GM21619 (cell line): ENCODE results near the gene CDHR4.
"Not testable (repeated sequence)": the region's sequence is repeated elsewhere in the genome, so short reads cannot be mapped to it uniquely, and the experiment has no call there.

Source experiments
- ATAC-seq: cut with Tn5 transposase; IDR thresholded peaks from one replicate; pipeline ENCODE4 v1.9.1; 2021; ENCODE audit not compliant: unreplicated experiment

CDHR4 gene, protein sequence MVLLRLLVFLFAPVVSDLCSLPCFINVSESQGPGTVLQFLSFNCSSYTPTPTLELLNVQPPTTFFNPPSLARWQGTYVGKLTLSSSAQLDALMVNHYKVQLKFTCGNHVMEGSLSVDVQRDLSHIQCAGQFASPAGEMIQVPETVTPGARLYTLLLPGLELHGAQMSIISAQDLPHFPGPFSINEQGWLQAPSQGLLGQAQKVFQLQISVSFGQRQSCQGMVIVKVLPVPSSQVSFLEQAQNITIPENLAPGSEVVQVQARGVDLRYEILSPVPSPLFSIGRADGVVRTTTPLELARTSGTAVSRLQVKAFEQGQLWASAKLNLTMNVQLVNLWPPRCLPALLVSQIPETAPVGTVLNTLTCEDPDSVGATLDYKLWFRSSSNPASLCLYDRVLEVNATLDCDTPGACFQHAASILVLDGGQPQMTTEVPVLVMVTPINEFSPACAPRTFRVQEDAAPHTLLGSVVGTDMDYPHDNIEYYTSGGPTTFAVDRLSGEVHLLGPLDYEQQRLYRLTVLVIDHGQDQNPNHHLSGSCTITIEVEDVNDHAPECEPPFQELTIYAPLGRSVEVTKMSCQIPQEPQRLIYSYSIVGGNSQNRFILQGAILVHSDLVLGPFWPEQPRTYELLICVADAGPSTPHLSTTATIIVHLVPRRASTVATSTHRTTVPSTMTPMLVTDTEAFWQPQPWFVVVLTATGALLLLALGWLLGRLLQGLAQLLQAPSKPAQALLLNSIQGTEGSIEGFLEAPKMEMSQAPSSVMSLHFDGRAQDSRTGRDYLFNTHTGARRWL

DNA sequence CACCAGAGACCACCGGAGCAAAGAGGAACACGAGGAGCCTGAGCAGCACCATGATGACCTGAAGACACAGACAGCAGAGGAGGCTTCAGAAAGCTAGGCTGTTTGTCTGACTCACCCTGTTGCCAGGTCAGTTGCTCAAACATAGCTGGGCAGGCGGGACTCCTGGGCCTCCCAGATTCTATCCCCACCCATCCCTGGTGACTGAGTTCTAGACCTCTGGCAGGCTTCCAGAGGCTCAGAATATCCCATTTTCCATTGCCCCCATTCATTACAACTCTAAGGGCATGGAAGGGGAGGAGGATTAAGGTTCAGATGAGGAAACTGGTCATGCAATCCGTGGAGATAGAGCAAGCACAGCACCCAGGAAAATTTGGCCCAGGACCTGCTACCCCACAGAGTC, at the start of gene CDHR4:
Gene CDHR4 (minus strand): TSS at position 113 of the 400 bp plus-strand sequence. CDS start 61 bp downstream, at position 52.
- ATAC-seq: no peak

- no peak for ATAC-seq
These were observed 46.0 kb upstream of the CDHR4 start for GRCh38 chr3:49845694-49846093.

GRCh38 chr3:49844464-49845183, 45.0 kb upstream of the CDHR4 start:
- ATAC-seq: no peak

DNA sequence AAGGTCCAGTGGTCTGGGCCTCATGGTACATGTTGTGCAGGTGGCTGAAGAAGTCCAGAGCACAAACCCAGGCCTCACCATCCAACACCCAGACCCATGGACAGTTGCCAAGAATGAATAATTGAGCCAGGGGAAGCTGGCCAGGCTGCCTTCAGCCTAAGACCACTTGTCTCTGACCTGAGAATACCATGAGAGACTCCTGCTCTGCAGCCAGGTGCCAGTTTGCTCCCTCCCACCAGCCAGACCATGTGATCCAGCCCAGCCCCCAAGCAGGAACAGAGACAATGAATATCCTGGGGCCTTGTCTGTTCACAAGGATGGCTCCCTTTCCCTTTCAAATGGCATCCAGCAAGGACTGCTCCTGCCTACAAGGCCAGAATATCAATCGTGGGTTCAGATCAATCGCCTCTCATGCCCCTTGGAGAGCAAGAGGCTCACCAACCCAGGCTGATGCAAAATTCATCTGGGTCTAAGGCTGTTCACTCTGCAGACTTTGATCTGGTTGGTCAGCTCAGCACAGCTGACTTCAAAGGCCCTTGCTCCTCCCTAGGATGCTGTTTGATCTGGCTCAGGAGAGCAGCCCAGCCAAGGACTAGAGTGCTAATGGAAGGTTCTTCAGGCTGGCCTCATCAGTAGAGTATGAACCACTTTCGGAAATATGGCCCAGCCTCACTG, 43.3 kb upstream of the CDHR4 start:
- no peak for ATAC-seq

DNA sequence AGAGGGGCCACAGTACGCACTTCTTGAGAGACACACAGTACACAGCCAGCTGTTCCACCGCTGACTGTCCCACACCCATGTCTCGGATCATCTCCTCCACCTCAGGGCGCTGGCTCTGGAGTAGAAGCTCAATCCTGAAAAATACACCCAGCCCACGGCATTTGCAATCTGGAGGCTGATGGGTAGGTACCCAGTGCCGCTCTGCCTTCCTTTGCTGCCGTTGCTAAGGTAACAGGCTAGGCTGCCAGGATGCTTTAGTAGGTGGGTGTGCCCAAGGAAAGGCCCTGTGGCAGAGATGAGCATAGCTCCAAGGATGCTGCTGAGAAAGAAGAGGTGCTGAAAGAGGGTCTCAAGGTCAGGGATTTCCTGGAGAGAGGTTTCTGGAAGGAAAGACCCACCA, 42.1 kb upstream of the CDHR4 start:
- no peak for ATAC-seq

DNA sequence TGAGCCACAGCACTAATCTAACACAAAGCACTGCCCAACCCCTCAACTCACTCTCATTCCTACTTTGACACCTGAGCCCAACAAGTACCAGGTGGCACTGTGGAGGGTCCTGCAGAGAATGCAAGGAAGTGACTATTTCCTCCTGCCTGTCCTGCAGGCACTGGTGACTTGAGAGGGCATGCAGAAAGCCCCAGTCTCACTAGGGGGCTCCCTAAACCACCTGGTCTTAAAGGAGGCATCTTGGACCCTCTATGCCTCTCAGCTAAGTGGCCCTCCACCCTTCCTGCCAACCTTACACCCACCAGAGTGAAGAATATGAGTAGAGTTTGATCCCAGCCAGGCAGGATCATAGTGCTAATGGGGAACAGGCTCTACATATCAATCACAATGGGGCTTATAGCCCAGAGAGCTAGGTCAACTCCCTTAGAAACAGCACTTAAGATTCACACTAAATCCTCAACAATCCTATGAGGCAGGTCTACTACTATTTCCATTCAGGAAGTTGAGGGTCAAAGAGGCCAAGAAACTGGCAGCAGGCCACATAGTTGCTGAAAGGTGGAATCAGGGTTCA, 41.5 kb upstream of the CDHR4 start:
- no peak for ATAC-seq

DNA sequence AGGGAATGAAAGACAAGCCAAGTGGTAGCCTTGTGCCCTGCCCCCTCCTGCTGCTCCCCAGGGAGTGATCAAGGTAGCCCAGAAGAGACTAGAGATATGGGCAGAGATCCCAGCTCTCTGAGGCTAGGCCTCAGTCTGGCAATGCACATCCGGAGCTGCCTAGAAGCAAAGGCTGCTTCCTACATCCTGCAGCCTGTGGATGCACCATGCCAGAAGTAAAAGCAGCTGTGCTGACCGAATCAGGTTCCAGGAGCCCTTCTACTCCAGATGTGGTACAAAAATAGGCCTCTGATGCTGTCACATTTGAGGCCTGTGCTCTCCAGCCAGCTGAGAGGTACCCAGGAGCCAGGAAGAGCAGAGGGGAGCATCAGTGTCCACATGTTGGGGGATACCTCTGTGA, 40.7 kb upstream of the CDHR4 start:
- no peak for ATAC-seq

GRCh38 chr3:49839193-49839809, 39.6 kb upstream of the CDHR4 start:
- ATAC-seq: no peak

DNA sequence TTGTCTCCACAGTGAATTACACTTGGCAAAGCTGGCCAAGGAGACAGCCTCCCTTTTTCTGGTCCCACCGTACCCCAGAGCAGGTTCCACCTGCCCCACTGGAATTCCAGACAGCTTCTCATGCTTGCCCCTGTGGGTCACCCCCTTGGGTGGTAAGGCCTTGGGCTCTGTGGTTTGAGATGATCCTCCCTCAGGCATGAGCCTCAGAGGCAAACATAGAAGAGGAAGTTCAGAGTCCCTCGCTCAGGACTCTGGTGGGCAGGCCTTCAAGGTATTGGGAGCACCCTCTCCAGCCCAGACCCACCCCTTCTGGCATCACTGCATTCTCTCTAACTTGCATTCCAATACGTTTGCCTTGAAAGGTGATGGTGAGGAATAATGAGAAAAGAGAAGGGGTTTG, 31.7 kb upstream of the CDHR4 start:
- ATAC-seq: no peak

GRCh38 chr3:49826016-49826415, 26.3 kb upstream of the CDHR4 start:
- no peak for ATAC-seq

GRCh38 chr3:49823131-49823530, 23.5 kb upstream of the CDHR4 start:
- not testable (repeated sequence) for ATAC-seq

DNA sequence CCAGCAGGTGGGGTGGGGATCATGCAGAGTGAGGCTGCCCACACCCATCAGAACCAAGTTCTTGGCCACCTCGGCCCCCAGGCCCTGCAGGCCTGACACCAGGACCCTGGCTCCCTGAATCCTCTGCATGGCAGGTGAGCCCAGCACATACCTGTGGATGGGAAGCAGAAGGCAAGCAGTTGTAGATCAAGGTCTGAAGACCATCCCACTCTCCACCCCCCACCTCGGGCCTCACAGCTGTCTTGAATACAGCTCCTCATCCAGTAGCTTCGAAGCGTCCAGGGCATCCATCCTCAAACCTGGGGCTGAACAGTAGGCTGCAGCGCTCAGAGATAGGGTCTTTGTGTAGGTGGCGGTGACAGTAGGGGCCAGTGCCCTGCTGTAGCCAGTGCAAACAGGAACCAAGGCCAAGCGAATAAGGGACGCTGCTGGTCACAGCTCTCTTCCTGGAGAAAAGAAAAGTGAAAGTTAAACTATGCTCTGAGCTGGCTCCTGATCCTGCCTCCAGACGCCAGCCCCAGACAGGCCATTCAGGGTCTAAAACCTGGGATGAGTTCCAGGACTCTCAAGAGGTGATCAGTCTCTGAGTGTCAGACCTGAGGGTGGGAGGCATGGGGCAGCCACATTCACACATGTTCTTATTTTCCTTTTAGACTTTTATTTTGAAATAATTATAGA, 14.0 kb upstream of the CDHR4 start, which contains the start of gene UBA7:
Gene UBA7 (minus strand): TSS at position 457 of the 678 bp plus-strand sequence. CDS start 166 bp downstream, at position 291.
- ATAC-seq: peak; percentile 77

DNA sequence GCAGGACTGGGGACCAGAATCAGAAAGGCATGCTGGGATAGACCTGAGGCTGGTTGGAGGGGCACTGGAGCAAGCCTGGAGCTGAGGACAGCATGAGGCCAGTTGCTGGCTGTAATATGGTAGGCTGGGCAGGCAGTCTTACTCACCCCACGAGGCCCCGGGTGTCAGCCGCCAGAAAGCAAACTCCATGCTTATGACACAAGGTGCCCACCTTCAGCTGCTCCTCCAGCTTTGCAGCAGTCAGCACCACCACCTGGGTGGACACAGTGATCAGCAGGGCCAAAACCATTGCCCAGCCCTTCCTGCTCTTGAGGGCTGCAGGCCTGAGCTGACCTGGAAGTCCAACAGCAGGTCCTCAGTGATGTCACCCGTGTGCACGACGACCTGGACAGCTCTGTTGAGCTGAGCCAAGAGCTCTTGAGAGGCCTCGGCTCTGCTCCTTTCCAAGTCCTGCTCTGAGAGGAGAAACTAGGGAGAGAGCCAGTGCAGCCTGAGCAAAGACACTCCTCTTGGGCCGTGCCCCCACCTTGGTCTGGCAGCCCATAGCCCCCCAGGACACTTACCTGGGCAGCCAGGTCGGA, 13.3 kb upstream of the CDHR4 start:
- ATAC-seq: no peak

DNA sequence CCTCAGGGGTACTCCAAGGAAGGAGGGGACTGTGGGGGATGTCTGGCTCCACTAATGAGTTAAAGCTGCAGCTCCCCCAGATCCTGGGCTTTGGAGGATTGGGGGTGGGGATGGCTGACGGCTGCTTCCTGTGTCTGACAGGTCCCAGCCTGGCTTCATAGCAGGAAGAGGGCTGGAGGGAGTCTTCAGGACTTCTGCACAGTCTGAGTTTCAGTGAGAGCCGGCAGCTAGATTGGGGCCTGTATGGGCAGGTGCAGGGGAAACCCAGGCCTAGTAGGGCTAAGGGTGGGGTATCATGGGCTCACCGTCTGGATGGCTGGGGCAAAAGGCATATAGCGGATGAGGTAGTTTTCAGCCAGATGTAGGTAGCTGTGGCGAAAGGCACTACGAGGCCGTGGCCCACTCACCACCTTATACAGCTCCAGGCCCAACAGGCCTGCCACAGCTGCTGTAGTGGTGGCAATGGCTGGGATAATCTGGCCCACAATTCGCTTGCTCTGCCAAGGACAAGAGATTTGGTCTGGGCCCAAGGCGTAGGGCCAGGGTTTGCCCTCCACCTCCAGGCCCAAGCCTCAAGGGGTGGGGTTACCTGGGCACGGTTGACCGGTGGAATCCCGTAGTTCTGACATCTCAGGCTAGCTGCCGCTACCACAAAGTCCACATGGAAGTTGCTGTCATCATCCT, 7.9 kb upstream of the CDHR4 start:
- ATAC-seq: no peak

- ATAC-seq: no peak
These were observed 7.2 kb upstream of the CDHR4 start for GRCh38 chr3:49806850-49807249.

DNA sequence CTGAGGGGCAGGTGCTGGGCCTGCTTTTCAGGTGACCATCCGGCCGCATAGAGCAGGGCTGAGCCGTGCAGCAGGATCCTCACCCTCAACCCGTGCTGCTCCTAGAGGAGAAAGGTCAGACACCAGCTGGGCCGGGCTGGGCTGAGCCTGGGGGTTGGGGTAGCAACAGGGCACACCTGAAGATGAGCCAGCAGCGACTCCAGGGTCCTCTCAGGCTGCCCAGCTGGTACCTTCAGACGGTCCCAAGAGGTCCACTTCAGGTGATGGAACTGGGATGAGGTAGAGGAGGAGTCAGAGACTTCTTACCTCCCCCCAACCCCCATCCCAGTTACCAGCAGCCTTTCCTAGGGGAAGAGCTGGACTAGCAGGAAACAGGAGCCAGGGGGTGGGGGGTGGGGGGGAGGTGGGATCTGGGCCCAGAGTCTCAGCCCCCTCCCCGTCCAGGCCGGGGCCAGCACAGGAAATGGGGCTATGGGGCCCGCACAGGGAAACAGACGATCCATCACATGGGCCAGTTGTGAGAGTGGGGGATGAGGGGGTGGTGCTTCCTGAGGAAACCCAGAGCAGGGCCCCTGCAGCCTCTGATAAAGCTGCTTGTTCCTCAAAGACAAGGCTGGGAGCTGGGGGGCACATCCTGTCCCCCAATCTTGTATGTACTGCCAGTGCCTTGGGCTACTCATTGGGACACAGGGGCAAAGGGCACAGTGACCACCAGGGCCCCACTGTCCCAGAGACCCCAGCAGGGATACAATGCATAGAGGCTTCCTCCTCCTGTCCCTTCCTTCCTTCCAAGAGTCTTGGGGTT, 6.4 kb upstream of the CDHR4 start:
- ATAC-seq: no peak

DNA sequence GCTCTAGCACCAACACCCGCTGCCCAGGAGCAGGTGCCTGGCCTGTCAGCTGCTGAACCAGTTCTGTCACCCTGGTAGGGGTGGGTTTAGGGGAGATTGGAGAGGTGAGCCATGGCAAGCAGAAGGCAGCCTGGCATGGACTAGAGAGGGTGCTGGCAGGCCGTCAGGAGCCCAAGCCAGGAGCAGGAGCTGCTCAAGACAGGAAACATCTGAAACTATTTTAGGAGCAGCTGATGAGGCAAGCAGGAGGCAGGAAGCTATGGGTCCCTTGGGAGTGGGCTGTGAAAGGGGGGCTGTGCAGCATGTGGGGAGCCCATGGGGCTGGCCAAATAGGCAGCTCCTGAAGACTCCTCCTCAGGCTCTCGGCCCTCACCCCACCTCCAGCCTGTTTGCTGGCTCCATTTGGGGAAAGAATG, 5.7 kb upstream of the CDHR4 start:
- ATAC-seq: peak; percentile 29
